DND-41 (cell line): Measurements from ENCODE around the gene ATAD2B.

Source experiments
- ATAC-seq: fragments of 200-7000 bp; cut with Tn5 transposase; 3 replicates; pipeline ENCODE4 v1.9.1; 2021; ENCODE audit warnings: low read depth; ENCODE audit not compliant: insufficient read depth
- DNase-seq: peaks from one replicate; pipeline ENCODE4 v3.0.0-alpha.2; 2020
- H2AFZ ChIP-seq: 2 replicates; pipeline ENCODE4 v1.6.0; 2012; ENCODE audit warnings: low read depth, low read length
- H3K27ac ChIP-seq: 2 replicates; pipeline ENCODE4 v1.5.1; 2012; ENCODE audit warnings: low read length, inconsistent platforms
- H3K27me3 ChIP-seq: fragments of 200-600 bp; sonication (generic); 2 replicates; pipeline ENCODE4 v1.6.0; 2012; ENCODE audit warnings: low read length, mild to moderate bottlenecking, inconsistent platforms; ENCODE audit not compliant: insufficient read depth, poor library complexity
- H3K36me3 ChIP-seq: 2 replicates; pipeline ENCODE4 v1.5.1; 2012; ENCODE audit warnings: low read length, inconsistent platforms; ENCODE audit not compliant: insufficient read depth
- H3K4me1 ChIP-seq: 2 replicates; pipeline ENCODE4 v1.5.1; 2012; ENCODE audit warnings: mild to moderate bottlenecking, low read length; ENCODE audit not compliant: insufficient read depth
- H3K4me2 ChIP-seq: 2 replicates; pipeline ENCODE4 v1.6.0; 2012; ENCODE audit warnings: mild to moderate bottlenecking, moderate library complexity, low read length, inconsistent platforms; ENCODE audit not compliant: insufficient read depth
- H3K4me3 ChIP-seq, 2 experiments: fragments of 200-600 bp in 1 of 2; shearing (Covaris generic) in 1 of 2; 2 replicates each; pipeline ENCODE4 v1.5.1; 2012 to 2016; ENCODE audit warnings: inconsistent platforms in 2 of 2, low read length in 2 of 2, mild to moderate bottlenecking in 2 of 2, low read depth in 1 of 2, moderate library complexity in 1 of 2
- H3K79me2 ChIP-seq: 2 replicates; pipeline ENCODE4 v1.6.0; 2012; ENCODE audit warnings: low read length, inconsistent platforms; ENCODE audit not compliant: insufficient read depth
- H3K9ac ChIP-seq: 2 replicates; pipeline ENCODE4 v1.6.0; 2012; ENCODE audit warnings: low read depth, mild to moderate bottlenecking, inconsistent platforms, low read length, moderate library complexity
- H3K9me3 ChIP-seq: 2 replicates; pipeline ENCODE4 v1.5.1; 2012; ENCODE audit warnings: low read length, moderate library complexity, mild to moderate bottlenecking, inconsistent platforms; ENCODE audit not compliant: insufficient read depth, severe bottlenecking
- H4K20me1 ChIP-seq: 2 replicates; pipeline ENCODE4 v1.6.0; 2012; ENCODE audit warnings: low read length; ENCODE audit not compliant: insufficient read depth
- CTCF ChIP-seq: IDR thresholded peaks from 2 replicates; pipeline ENCODE4 v1.5.1; 2012; ENCODE audit warnings: borderline replicate concordance, low read length, moderate library complexity, mild to moderate bottlenecking; ENCODE audit not compliant: poor library complexity, severe bottlenecking; ENCODE audit errors: extremely low read depth
- EZH2 ChIP-seq: IDR thresholded peaks from 3 replicates; pipeline ENCODE4 v1.6.1; 2012; ENCODE audit warnings: borderline replicate concordance, low read depth, mild to moderate bottlenecking, moderate library complexity, low read length, inconsistent platforms; ENCODE audit not compliant: severe bottlenecking

The ATAD2B gene

GRCh38 chr2:23712756-23713151 lies 214.2 kb downstream of the ATAD2B start:
- Histone ChIP-seq H3K9ac (no peak overlapping the region), H3K27me3 (no peaks in the 10 kb centered on the region), H3K4me2 (no peak overlapping the region), H4K20me1 (no peaks in the 10 kb centered on the region), H2AFZ (no peak overlapping the region), H3K36me3 (no peaks in the 10 kb centered on the region), H3K27ac (no peak overlapping the region), H3K4me3 (no peak overlapping the region), H3K4me1 (no peaks in the 10 kb centered on the region), H3K79me2 (no peaks in the 10 kb centered on the region), H3K9me3 (no peaks in the 10 kb centered on the region)
- DNase-seq (no peak), ATAC-seq (no peak)
- no peak for TF ChIP-seq CTCF
- TF ChIP-seq EZH2, result no peak

- H4K20me1 ChIP-seq, result no peaks in the 10 kb centered on the region
- no peaks in the 10 kb centered on the region for H3K36me3 ChIP-seq
- no peak overlapping the region for H3K4me3 ChIP-seq
- no peaks in the 10 kb centered on the region for H3K79me2 ChIP-seq
- TF ChIP-seq CTCF (no peak), EZH2 (no peak)
- no peak for DNase-seq
- no peaks in the 10 kb centered on the region for H3K27me3 ChIP-seq
- H3K4me1 ChIP-seq, result no peaks in the 10 kb centered on the region
- H3K27ac ChIP-seq, result no peak overlapping the region
- H3K9me3 ChIP-seq, result no peaks in the 10 kb centered on the region
- H3K9ac ChIP-seq, result no peak overlapping the region
- no peak for ATAC-seq
- no peak overlapping the region for H3K4me2 ChIP-seq
- no peak overlapping the region for H2AFZ ChIP-seq
These were observed 214.8 kb downstream of the ATAD2B start for GRCh38 chr2:23711979-23712755.

GRCh38 chr2:23709311-23709710 lies 217.6 kb downstream of the ATAD2B start:
- H3K27me3 ChIP-seq, result no peaks in the 10 kb centered on the region
- no peak overlapping the region for H3K9ac ChIP-seq
- ATAC-seq (no peak), DNase-seq (no peak)
- H3K4me3 ChIP-seq, result no peak overlapping the region
- H3K27ac ChIP-seq, result no peak overlapping the region
- no peaks in the 10 kb centered on the region for H3K79me2 ChIP-seq
- no peaks in the 10 kb centered on the region for H3K9me3 ChIP-seq
- no peak for TF ChIP-seq CTCF
- no peak for TF ChIP-seq EZH2
- H3K4me1 ChIP-seq, result no peaks in the 10 kb centered on the region
- no peaks in the 10 kb centered on the region for H4K20me1 ChIP-seq
- H3K4me2 ChIP-seq, result no peak overlapping the region
- H3K36me3 ChIP-seq, result no peaks in the 10 kb centered on the region
- H2AFZ ChIP-seq, result no peak overlapping the region
